NK-92 (cell line): ENCODE measurements around the gene ZKSCAN5.
"Not testable (repeated sequence)": the region's sequence is repeated elsewhere in the genome, so short reads cannot be mapped to it uniquely, and the experiment has no call there.

Source experiments
- DNase-seq: peaks from one replicate; lab custom pipeline; 2025; ENCODE audit not compliant: unreplicated experiment; lab: John Stamatoyannopoulos, UW

The ZKSCAN5 gene

GRCh38 chr7:99497766-99498545 is 6.5 kb upstream of the ZKSCAN5 start:
- no peak for DNase-seq

- DNase-seq: no peak
These were observed 5.9 kb upstream of the ZKSCAN5 start for GRCh38 chr7:99498546-99498944.

- DNase-seq: no peak
These were observed 5.1 kb upstream of the ZKSCAN5 start for GRCh38 chr7:99499371-99499720.

GRCh38 chr7:99499721-99500636 is 4.5 kb upstream of the ZKSCAN5 start, which contains the start of gene ZNF394:
Gene ZNF394 (minus strand): TSS chr7:99500281. CDS start chr7:99500093, 188 bp downstream.
- DNase-seq: no peak

- no peak for DNase-seq
These were observed 3.8 kb upstream of the ZKSCAN5 start for GRCh38 chr7:99500637-99501009.

- DNase-seq: not testable (repeated sequence)
These were observed 3.2 kb upstream of the ZKSCAN5 start for GRCh38 chr7:99501236-99501635.

GRCh38 chr7:99504281-99504602 is 220 bp upstream of the ZKSCAN5 start:
- DNase-seq: no peak

GRCh38 chr7:99505324-99505662 is 831 bp downstream of the ZKSCAN5 start:
- no peak for DNase-seq

- DNase-seq: no peak
These were observed 9.6 kb downstream of the ZKSCAN5 start for GRCh38 chr7:99514050-99514449.

GRCh38 chr7:99521399-99521798 is 16.9 kb downstream of the ZKSCAN5 start:
- no peak for DNase-seq

GRCh38 chr7:99525713-99526440 is 21.4 kb downstream of the ZKSCAN5 start:
- DNase-seq: no peak

GRCh38 chr7:99531354-99531765 is 26.9 kb downstream of the ZKSCAN5 start:
- no peak for DNase-seq

- no peak for DNase-seq
These were observed 31.2 kb downstream of the ZKSCAN5 start for GRCh38 chr7:99535667-99536066.

GRCh38 chr7:99539213-99539811 is 34.9 kb downstream of the ZKSCAN5 start:
- no peak for DNase-seq

- DNase-seq: no peak
These were observed 36.1 kb downstream of the ZKSCAN5 start for GRCh38 chr7:99540542-99540941.

GRCh38 chr7:99541212-99541611 is 36.8 kb downstream of the ZKSCAN5 start:
- no peak for DNase-seq

- no peak for DNase-seq
These were observed 38.7 kb downstream of the ZKSCAN5 start for GRCh38 chr7:99543081-99543671.

GRCh38 chr7:99543916-99544315 is 39.5 kb downstream of the ZKSCAN5 start:
- no peak for DNase-seq

- DNase-seq: not testable (repeated sequence)
These were observed 40.8 kb downstream of the ZKSCAN5 start for GRCh38 chr7:99545308-99545707.

GRCh38 chr7:99549545-99549944 is 45.1 kb downstream of the ZKSCAN5 start:
- DNase-seq: not testable (repeated sequence)

GRCh38 chr7:99551334-99551733 is 46.9 kb downstream of the ZKSCAN5 start:
- no peak for DNase-seq
